Loucy (cell line): ENCODE data around the gene CD248.

Source experiments
- CTCF ChIP-seq: fragments of 200-600 bp; sonication (generic); conservative IDR thresholded peaks from 2 replicates; pipeline ENCODE4 v1.5.1; 2014; ENCODE audit warnings: mild to moderate bottlenecking, antibody characterized with exemption, low read length
- EZH2phosphoT487 ChIP-seq: fragments of 200-600 bp; IDR thresholded peaks from 2 replicates; pipeline ENCODE4 v1.6.1; 2018; ENCODE audit warnings: antibody characterized with exemption, mild to moderate bottlenecking, moderate library complexity, borderline replicate concordance

DNA sequence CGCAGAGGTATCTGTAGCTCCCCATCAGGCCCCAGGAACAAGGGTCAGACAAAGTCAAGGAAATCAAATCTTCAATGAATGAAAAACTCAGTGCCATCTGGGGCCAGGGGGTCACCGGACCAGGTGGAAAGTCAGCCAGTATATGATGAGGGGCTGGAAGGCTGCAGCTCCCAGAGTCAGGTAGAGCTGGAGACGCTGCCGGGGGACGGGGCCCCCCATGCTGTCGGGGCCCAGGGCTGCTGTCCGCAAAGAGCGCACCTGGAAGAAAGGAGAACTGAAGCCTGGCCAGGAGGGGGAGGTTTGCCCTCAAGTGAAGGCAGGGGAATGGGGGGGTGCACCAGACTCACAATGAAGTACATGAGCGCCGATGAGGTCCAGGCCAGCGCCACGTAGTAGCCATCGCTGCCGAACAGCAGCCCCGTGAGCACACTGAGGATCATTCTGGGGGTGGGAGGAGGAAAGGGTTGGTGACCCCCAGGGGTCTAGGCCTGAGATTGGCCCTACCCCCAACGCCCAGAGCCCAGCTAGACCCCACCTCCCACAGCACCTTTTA is 32.2 kb downstream of the CD248 start:
- no peak for TF ChIP-seq CTCF
- TF ChIP-seq EZH2phosphoT487, result no peak
